ENCODE results near the gene ZDHHC12. TPM values are rescaled to one million over a fixed set of nuclear protein-coding genes. Genes with fewer than 3 reads are reported as not detected.

Gene ZDHHC12
- total and polyA plus RNA-seq, 2 of the 13 experiments (the other 11 are each of a cell fraction or from before 2014, with no cell fraction given) = 25.4 to 28.0 TPM

GRCh38 chr9:128702445-128702948 is 21.4 kb downstream of the ZDHHC12 start, which contains the start of gene PKN3 (continued):
- TF ChIP-seq DBP (CRISPR knock-in tag; IDR thresholded peaks at IDR 0.05; ENCODE audit: not compliant biosample characterization) (no peak), ZNF569 (CRISPR knock-in tag; IDR thresholded peaks at IDR 0.05; ENCODE audit: borderline replicate concordance) (no peak), RARA (CRISPR knock-in tag; IDR thresholded peaks at IDR 0.05) (no peak), ZNF567 (CRISPR knock-in tag; IDR thresholded peaks at IDR 0.05; ENCODE audit: borderline replicate concordance) (no peak), GABPA (IDR thresholded peaks at IDR 0.05; ENCODE audit: low read depth, low read length) (0 out of 2 replicates have a peak, but pooled peaks have one; percentile 31), GABPA (CRISPR knock-in tag; IDR thresholded peaks at IDR 0.05; ENCODE audit: low read depth) (0 out of 2 replicates have a peak, but pooled peaks have one; percentile 45), SCMH1 (CRISPR knock-in tag; IDR thresholded peaks at IDR 0.05; ENCODE audit: borderline replicate concordance) (no peak), FOXJ3 (CRISPR knock-in tag; IDR thresholded peaks at IDR 0.05; ENCODE audit: borderline replicate concordance) (no peak), SNAI1 (CRISPR knock-in tag; IDR thresholded peaks at IDR 0.05; ENCODE audit: borderline replicate concordance) (0 out of 2 replicates have a peak, but pooled peaks have one; percentile 43), REXO4 (CRISPR knock-in tag; IDR thresholded peaks at IDR 0.05; ENCODE audit: borderline replicate concordance) (no peak), FOSL1 (CRISPR knock-in tag; IDR thresholded peaks at IDR 0.05; ENCODE audit: borderline replicate concordance) (no peak), KLF16 (CRISPR knock-in tag; IDR thresholded peaks at IDR 0.05) (peak in 1 of 2 experiments; percentile 37; a peak in 1 of 4 replicates), STAT6 (CRISPR knock-in tag; IDR thresholded peaks at IDR 0.05; ENCODE audit: borderline replicate concordance) (no peak; the same call in 1 of the 2 replicates), ZFP91 (CRISPR knock-in tag; IDR thresholded peaks at IDR 0.05; ENCODE audit: borderline replicate concordance) (peak; percentile 70; the same call in 1 of the 2 replicates), ZNF737 (CRISPR knock-in tag; IDR thresholded peaks at IDR 0.05; ENCODE audit: borderline replicate concordance) (no peak), ZNF468 (CRISPR knock-in tag; IDR thresholded peaks at IDR 0.05) (no peak), HCFC1 (IDR thresholded peaks at IDR 0.05; ENCODE audit: low read depth, low read length) (no peak), ADNP (CRISPR knock-in tag; IDR thresholded peaks at IDR 0.05) (no peak), HNRNPL (IDR thresholded peaks at IDR 0.05; ENCODE audit: low read depth, low read length) (no peak), FOXK1 (CRISPR knock-in tag; IDR thresholded peaks at IDR 0.05; ENCODE audit: borderline replicate concordance, low read depth) (no peak), DMTF1 (CRISPR knock-in tag; IDR thresholded peaks at IDR 0.05) (no peak), XBP1 (CRISPR knock-in tag; IDR thresholded peaks at IDR 0.05) (no peak)

All from HepG2 (cell line).